ENCODE measurements around the gene PALM3. TPM values are rescaled to one million over a fixed set of nuclear protein-coding genes. Genes with fewer than 3 reads are reported as not detected.

Gene PALM3
- total RNA-seq, 1 donor from 2014 or later = not detected

Other genes starting within 250 kb of the PALM3 start
- gene NANOS3, start 184.9 kb downstream of the PALM3 start, total RNA-seq = 0.83 TPM in 1 of 2 replicates, not detected in the other
- 0.43 and 1.0 TPM in 2 replicates for gene BRME1, start 156.0 kb downstream of the PALM3 start, total RNA-seq
- 15.9 and 23.7 TPM in 2 replicates for gene CC2D1A, start 155.9 kb downstream of the PALM3 start, total RNA-seq
- gene PODNL1, start 123.7 kb downstream of the PALM3 start, total RNA-seq = 2.0 and 5.6 TPM in 2 replicates
- gene DCAF15, start 109.6 kb downstream of the PALM3 start, total RNA-seq = 13.7 and 15.8 TPM in 2 replicates
- 2.0 and 2.5 TPM in 2 replicates for gene RFX1, start 55.8 kb downstream of the PALM3 start, total RNA-seq
- not detected in 2 replicates for gene RLN3, start 33.9 kb downstream of the PALM3 start, total RNA-seq
- gene IL27RA, start 30.3 kb downstream of the PALM3 start, total RNA-seq = 0.32 TPM in 1 of 2 replicates, not detected in the other
- gene MISP3, start 10.7 kb upstream of the PALM3 start, total RNA-seq = 2.7 and 3.0 TPM in 2 replicates
- not detected in 2 replicates for gene C19orf67, start 23.7 kb upstream of the PALM3 start, total RNA-seq
- gene SAMD1, start 28.7 kb upstream of the PALM3 start, total RNA-seq = 25.9 and 41.0 TPM in 2 replicates
- gene PRKACA, start 55.7 kb upstream of the PALM3 start, total RNA-seq = 84.3 and 87.2 TPM in 2 replicates
- gene ASF1B, start 74.5 kb upstream of the PALM3 start, total RNA-seq = 0.26 and 0.67 TPM in 2 replicates
- 1.1 and 1.8 TPM in 2 replicates for gene ADGRL1, start 144.1 kb upstream of the PALM3 start, total RNA-seq